H1 (cell line): ENCODE data around the gene ARL11. TPM values are rescaled to one million over a fixed set of nuclear protein-coding genes. Genes with fewer than 3 reads are reported as not detected.

Experiments used
- CHD7 ChIP-seq: fragments of 300-600 bp; sonication (generic); IDR thresholded peaks from 2 replicates; pipeline ENCODE4 v1.7.1; 2012; ENCODE audit warnings: low read length, moderate library complexity, mild to moderate bottlenecking, inconsistent platforms; ENCODE audit not compliant: insufficient replicate concordance
- RAD21 ChIP-seq, 2 experiments: IDR thresholded peaks in 1 of 2; conservative IDR thresholded peaks in 1 of 2; 2 replicates each; pipeline ENCODE4 v1.6.1; 2011; ENCODE audit warnings: low read depth in 2 of 2, low read length in 2 of 2, improper control_type of control experiment in 1 of 2, inconsistent platforms in 1 of 2, mild to moderate bottlenecking in 1 of 2, moderate library complexity in 1 of 2
- USF2 ChIP-seq: IDR thresholded peaks from 2 replicates; pipeline ENCODE4 v1.6.1; 2011; ENCODE audit warnings: low read length, improper control_type of control experiment
- polyA plus RNA-seq, 7 experiments: library from polyadenylated mRNA; depleted of rRNA in 3 of 7; stranded (reverse) in 5 of 7; unstranded in 2 of 7; fragments of >200 nt in 5 of 7; fragments of 200-250 nt in 2 of 7; gene quantifications; 1 replicate in 5 of 7; 2 replicates in 1 of 7; 4 replicates in 1 of 7; pipeline versions ENCODE4 v1.2.1 to v1.2.3, GENCODE V29; 2011 to 2013; ENCODE audit warnings: missing spikeins in 2 of 7, mixed read lengths in 2 of 7
- total RNA-seq: library from RNA; stranded (reverse); fragmentation: NEBNext Ultra II Directional; extraction: Animal tissue kit (Norgen Biotek cat#: 25700); gene quantifications from 2 replicates; pipeline ENCODE4 v1.2.1, GENCODE V29; 2021

The ARL11 gene
- total and polyA plus RNA-seq, 2 of the 8 experiments (the other 6 are each of a cell fraction or from before 2014, with no cell fraction given): 0.45 to 0.52 TPM

GRCh38 chr13:49651570-49652354 lies 23.5 kb downstream of the ARL11 start (continued):
- no peak for TF ChIP-seq CHD7
- no peak for TF ChIP-seq USF2
- TF ChIP-seq RAD21 (IDR thresholded peaks at IDR 0.05 in 1 of 2, conservative IDR thresholded peaks at IDR 0.05 in 1 of 2; ENCODE audit: low read depth in 2 of 2, low read length in 2 of 2): no peak
- TF ChIP-seq, all 59 proteins: peak for 0
